Left kidney (tissue), 2 donors: ENCODE data around the gene CLSTN2. TPM values are rescaled to one million over a fixed set of nuclear protein-coding genes. Genes with fewer than 3 reads are reported as not detected.

ENCODE experiments used
- DNase-seq: peaks from one replicate; pipeline ENCODE4 v3.0.0-alpha.2; 2013
- polyA plus RNA-seq: library from polyadenylated mRNA; unstranded; fragments of 120-200 nt; gene quantifications from one replicate; pipeline ENCODE4 v1.2.1, GENCODE V29; 2013; ENCODE audit not compliant: insufficient read length

Gene CLSTN2
- polyA plus RNA-seq, 1 donor = 2.0 TPM

- no peak for DNase-seq
These were observed 408.5 kb downstream of the CLSTN2 start for GRCh38 chr3:140343211-140344081.

- DNase-seq = no peak
These were observed 409.1 kb downstream of the CLSTN2 start for GRCh38 chr3:140344082-140344454.

GRCh38 chr3:140344601-140345205 lies 409.7 kb downstream of the CLSTN2 start:
- no peak for DNase-seq

- DNase-seq = no peak
These were observed 412.2 kb downstream of the CLSTN2 start for GRCh38 chr3:140347151-140347550.

GRCh38 chr3:140349938-140350337 lies 415.0 kb downstream of the CLSTN2 start:
- no peak for DNase-seq

GRCh38 chr3:140351466-140351865 lies 416.5 kb downstream of the CLSTN2 start:
- no peak for DNase-seq

- no peak for DNase-seq
These were observed 420.5 kb downstream of the CLSTN2 start for GRCh38 chr3:140355481-140355880.

GRCh38 chr3:140358686-140359085 lies 423.7 kb downstream of the CLSTN2 start:
- peak; percentile 26 for DNase-seq

- no peak for DNase-seq
These were observed 424.4 kb downstream of the CLSTN2 start for GRCh38 chr3:140359233-140359995.

- DNase-seq = no peak
These were observed 425.3 kb downstream of the CLSTN2 start for GRCh38 chr3:140360332-140360731.

- no peak for DNase-seq
These were observed 428.8 kb downstream of the CLSTN2 start for GRCh38 chr3:140363801-140364200.

GRCh38 chr3:140365872-140366697 lies 431.1 kb downstream of the CLSTN2 start:
- DNase-seq = no peak

GRCh38 chr3:140368223-140368811 lies 433.3 kb downstream of the CLSTN2 start:
- DNase-seq = no peak

- DNase-seq = no peak
These were observed 435.7 kb downstream of the CLSTN2 start for GRCh38 chr3:140370686-140371085.

GRCh38 chr3:140373234-140373633 lies 438.2 kb downstream of the CLSTN2 start:
- no peak for DNase-seq

- DNase-seq = no peak
These were observed 440.0 kb downstream of the CLSTN2 start for GRCh38 chr3:140375002-140375401.

GRCh38 chr3:140376136-140376889 lies 441.3 kb downstream of the CLSTN2 start:
- DNase-seq = no peak

- DNase-seq = no peak
These were observed 442.7 kb downstream of the CLSTN2 start for GRCh38 chr3:140377644-140378043.

- no peak for DNase-seq
These were observed 443.8 kb downstream of the CLSTN2 start for GRCh38 chr3:140378571-140379340.
